NOMO-1 treated with DMSO at 0.1 percent for 48 hours (cell line): ENCODE measurements around the gene SEC16B.

Experiments used
- DNase-seq: peaks from one replicate; lab custom pipeline; 2025; ENCODE audit not compliant: unreplicated experiment; lab: John Stamatoyannopoulos, UW

Gene SEC16B

GRCh38 chr1:177977141-177977540 is 7.3 kb upstream of the SEC16B start:
- no peak for DNase-seq

DNA sequence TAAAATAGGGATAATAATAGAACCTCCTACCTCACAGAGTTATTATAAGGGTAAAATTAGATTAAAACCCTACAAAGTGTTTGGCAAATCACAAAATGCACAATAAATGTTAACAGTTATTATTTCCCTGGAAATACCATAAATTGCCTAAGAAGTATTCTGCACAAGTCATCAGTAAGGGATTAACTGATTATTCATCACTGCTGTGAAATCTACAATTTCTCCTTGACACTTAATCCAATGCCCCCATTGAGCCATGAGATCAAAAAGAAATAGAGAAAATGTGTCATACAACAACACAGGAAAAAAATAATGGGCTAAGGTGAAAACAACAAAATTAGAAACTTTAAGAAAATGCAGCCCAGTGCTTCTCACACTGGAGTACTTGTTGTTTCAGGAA is 6.7 kb upstream of the SEC16B start:
- DNase-seq: no peak

DNA sequence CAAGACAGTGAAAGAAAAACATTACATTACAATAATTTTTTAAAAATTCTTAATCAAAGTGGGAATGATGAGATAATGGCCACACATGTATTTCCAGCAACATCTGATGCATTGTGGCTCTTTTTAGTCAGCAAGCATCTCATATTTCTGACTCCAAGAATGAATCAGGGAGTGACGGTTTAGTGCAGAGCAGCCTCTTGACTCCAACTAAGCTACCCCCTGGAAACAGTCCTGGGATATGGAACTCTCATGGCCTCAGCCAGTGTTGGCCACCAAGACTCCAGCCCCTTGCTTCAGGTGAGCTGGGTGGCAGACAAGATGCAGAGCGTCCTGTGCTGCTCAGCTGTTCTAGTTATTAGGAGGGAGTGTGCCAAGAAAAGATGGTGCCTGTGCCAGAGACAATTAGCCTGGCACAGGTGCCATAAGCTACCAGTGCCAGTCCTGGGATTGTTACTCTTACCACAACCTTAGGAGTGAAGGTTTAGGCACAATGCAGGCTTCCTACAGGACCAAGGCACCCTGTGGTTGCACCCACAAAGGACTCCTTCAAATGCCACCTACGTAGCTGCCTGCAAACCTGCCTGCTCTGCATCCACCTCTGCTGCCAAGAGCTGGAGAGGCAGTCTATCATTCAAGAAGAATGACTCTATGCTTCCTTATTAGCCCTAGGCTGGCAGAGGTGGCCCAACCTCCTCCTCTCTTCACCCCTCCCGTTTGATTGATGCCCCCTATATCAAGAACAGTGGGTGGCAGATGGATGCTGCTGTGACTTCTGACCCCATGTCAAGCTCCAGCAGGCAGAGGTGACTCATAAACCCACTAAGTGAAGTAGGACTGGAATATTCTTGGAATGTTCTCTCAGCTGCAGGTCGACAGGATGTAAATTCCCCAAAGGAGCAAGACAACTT is 6.0 kb upstream of the SEC16B start:
- no peak for DNase-seq

- no peak for DNase-seq
Measured at GRCh38 chr1:177973585-177973984, 3.7 kb upstream of the SEC16B start.

DNA sequence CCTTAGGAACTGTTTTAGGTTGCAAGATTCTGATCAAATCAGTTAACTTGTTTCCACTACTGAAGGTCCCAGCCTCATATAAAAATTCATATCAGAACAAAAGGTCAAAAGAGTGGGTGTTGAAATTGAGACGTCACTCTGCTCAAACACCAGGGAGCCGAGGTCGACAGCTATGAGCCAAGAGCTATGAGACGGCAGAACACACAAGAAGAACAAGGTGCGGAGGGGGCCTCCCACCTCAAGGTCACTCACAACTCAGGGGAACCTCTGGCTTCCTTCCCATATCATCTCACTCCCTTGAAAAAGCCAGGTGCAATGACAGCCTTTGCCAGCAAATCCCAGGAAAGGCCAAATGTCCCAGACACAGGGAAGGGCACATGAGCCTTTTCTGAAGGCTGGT is 749 bp downstream of the SEC16B start:
- DNase-seq: no peak

DNA sequence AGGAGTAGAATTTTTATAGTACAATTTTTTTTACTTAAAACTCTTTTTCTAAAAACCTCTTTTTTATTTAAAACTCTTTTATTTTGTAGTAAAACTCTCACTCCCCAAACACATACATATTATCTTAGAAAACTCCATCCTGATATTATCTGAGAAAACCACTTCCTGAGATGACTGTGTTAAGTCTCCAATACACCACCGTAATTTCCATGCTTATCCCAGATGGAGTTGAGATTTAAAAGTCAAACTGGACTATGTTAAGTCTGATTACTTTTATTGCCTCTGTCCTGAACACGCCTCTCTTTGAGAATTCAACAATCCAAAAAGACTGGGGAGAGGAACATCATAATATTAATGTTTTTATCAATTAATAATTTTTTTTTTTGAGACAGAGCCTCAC is 3.7 kb downstream of the SEC16B start:
- no peak for DNase-seq

DNA sequence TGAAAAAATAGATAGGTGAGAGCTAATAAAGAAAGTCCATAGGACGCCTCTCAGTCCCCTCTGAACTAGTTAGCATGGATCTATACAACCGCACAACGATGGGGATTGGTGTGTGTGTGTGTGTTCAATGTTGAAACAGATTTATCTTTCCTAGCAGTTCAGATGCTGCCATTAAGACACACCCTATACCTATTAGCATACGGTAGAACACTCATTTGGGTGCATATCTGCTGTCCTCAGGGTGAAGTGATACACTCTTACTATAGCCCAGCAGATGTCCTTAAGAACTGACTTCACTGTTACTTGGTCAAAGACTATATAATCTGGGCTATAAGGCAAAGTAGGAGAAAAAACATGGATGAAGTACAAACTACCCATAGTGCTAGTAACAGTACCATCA is 4.6 kb downstream of the SEC16B start:
- DNase-seq: no peak

DNA sequence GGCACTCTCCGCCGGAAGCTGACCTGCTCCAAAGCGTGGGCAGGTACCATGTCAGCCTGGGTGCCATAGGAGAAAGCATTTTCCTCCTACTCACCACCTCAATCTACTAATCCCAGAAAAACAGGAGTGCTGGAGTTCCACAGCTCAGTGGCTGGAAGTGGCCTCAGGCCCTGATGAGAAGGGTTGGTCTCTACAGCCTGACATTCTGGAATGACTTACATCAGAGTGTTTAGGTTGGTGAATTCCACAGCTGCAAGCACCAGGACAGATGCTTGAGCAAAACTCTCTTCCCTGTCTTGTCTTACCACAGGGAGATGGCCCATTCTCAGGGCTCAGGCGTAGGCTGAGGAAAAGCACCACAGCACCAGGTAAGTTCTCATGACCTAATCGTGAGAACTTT is 5.5 kb downstream of the SEC16B start:
- DNase-seq: no peak

GRCh38 chr1:177960939-177961622 is 8.8 kb downstream of the SEC16B start:
- DNase-seq: no peak

DNA sequence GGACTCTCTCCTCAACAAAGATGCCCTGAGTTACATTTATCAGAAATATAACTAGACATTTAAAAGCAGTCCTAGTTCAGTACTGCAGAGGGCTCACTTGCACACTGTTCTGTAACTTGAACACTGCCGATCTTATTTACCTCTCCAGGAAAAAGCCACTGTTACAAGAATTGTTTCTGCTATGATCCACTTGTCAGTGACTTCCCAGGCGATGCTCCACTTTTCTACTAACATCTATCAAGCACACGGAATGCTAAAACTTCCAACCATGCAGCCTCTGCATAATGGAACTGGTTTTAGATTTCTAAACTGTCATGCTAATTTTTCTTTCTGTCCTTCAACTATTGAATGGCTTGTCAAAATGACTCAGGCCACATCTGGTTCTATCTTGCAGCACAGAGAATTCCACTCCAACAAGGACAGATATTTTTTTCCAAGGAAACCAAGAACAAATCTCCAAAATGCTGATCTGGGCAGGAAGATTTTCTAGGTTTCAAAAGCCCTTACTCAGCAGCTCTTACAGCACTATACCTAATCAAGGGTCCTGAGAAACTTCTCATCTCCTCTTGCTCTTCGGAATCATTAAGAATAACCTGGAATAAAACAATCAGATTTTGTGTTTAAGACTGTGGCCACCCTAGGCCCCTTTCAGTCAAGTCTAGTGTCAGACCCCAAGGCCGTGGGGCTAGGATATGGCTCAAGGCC is 9.9 kb downstream of the SEC16B start:
- DNase-seq: no peak

DNA sequence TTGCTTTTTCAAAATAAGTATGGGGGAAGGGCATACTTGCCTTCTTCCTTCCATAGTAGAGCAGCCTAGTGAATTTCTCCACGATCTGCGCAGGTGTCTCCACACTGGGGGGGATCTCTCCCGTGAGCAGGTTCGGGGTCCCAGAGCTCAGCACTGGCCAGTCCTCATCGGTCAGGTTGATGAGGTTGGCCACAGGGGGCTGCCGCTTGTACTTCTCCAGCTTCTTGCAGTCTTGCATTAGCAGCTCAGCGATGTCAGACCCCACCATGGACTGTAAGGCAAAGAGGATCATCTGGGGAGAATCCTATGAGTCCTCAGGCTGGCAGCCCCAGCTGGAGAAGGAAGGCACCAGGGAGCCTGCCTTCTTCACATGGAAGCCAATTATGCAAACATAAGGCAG is 11.8 kb downstream of the SEC16B start:
- no peak for DNase-seq

- DNase-seq: no peak
Measured at GRCh38 chr1:177954076-177954475, 15.8 kb downstream of the SEC16B start.

DNA sequence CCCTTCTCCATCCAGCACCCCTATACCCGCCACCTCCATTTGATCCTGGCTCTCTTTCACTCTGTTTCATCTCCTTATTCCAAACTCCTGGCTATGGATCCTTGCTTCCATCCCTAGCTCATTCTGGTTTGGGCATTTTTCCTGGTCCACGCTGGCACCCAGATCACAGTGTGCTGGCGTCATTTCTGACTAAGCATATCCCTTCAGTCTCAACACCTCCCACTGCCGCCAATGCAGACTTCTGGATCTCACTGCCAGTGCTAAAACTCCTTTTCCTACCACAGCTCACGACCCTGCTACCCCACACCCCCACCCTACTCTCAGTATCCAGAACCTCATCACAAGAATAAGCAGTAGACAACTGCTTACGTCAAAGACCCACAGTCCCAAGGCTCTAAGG is 16.3 kb downstream of the SEC16B start:
- DNase-seq: no peak

DNA sequence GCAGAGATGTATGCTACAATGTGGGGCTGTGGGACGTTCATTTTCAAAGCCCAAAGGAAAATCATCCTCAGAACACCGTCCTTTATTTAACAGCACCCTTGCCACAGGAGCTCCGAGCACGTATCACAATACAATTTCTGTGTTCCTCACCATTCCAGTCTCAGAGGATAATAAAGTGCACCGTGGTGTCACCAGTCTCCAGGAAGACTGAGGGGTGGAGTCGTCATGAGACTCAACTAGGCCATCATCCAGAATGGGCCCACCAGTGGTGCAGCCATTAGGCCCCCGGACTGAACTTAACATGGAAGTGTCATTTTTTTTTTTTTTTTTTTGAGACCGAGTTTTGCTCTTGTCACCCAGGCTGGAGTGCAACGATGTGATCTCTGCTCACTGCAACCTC is 17.2 kb downstream of the SEC16B start:
- no peak for DNase-seq

DNA sequence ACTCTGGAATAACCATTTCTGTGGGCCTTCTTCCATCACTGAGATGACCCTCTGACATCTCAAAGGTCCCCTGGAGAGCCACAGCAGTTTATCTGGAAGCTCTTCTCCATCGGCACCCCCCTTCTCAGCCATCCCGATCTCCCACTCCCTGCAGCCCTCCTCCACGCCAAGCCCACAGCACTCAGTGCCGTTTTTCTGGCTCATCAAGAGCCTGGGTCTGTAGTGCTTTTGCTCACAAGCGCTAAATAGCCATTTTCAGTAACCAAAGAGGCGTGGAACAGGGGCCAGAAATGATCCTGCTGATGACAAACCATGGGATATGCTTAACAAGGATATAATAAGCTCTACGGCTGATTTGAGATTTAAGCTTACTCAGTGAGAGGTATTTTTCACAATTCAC is 17.6 kb downstream of the SEC16B start:
- DNase-seq: no peak

DNA sequence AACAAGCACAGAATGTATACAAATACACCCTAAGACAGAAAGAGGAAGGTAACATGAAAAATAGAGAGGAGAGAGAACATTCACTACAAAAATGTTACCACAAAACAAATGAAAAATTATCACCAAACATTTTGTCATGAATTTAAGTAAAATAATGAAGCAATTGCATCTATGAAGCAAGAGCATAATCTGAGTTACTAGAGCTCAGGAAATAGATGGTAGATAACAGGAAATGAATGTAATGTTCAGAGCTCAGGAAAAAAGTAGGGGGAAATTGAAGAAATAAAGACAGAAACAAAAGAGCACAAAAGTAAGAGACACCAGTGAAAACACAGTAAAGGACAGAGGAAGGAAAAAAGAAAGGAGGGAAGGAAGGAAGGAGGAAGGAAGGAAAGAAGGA is 19.4 kb downstream of the SEC16B start:
- DNase-seq: peak; percentile 42

DNA sequence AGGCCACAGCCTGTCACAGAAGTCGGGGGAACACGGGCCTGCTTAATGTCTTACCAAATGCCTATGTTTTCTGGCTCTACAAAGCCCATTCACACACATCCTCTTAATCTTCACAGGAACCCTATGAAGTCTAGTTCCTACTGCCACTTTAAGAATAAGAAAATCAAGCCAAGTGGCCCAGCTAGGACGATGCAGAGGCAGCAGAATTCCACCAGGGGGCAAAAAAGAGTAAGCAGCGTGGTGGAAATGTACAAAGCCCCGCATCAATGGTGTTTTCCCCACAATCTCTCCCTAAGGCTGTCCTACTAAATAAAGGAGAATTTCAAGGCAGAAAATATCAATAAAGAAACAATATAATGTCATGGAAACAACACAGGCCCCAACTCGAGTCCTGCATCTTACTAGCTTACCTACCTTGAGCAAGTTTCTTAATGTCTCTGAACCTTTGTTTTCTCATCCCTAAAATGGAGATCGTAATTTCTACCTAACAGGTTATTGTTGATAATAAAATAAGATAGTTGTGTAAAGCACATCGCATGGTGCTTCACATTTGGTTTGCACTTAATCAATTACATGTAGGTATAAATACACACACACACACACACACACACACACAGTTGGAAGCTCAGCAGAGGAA is 21.4 kb downstream of the SEC16B start:
- peak; percentile 64 for DNase-seq

- no peak for DNase-seq
Measured at GRCh38 chr1:177947623-177948022, 22.2 kb downstream of the SEC16B start.

DNA sequence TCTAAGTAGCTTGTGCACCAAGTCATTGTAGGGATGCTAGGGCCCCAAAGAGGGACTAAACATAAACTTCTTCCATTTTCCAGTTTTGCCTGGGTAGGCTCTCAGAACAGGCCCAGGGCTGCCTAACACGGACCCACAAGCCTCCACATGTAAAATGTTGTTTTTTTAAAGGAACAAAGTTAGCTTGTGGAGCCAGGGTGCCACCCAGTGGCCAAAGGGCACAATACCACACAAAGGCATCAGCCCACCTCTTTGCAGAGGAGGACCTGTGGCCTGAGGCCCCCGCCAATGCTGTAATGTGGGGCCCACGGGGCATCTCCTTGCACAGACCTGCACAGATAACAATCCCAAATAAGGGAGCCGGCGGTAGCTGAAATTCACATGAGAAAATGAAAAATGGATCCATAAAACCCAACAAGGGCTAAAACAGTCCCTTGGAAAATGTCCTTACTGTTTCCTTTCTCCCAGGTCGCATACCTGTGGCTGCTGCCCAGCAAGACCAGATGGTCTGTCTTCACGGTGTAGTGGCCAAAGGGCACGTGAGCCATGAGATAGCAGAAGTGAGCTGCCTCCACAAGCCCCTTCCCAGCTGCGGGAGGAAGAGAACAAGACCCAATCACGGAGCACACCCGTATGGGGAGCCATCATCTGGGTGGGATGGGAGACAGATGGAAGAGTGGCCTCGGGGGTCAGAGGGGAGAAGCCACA is 23.8 kb downstream of the SEC16B start:
- peak; percentile 41 for DNase-seq

- no peak for DNase-seq
Measured at GRCh38 chr1:177944016-177944949, 25.6 kb downstream of the SEC16B start.
